Hepatocyte (in vitro differentiated cells): Measurements from ENCODE around the gene SERPINA5.

Source experiments
- CTCF ChIP-seq: fragments of 200-600 bp; sonication (generic); IDR thresholded peaks from 2 replicates; pipeline ENCODE4 v1.5.1; 2016; ENCODE audit warnings: antibody characterized with exemption, mild to moderate bottlenecking; ENCODE audit not compliant: poor library complexity
- EZH2 ChIP-seq: fragments of 200-600 bp; sonication (generic); IDR thresholded peaks from 2 replicates; pipeline ENCODE4 v1.6.1; 2016; ENCODE audit warnings: antibody characterized with exemption, mild to moderate bottlenecking, borderline replicate concordance
- EZH2phosphoT487 ChIP-seq: fragments of 200-600 bp; sonication (generic); IDR thresholded peaks from one replicate; pipeline ENCODE4 v1.6.1; 2018; ENCODE audit warnings: antibody characterized with exemption, mild to moderate bottlenecking, low read depth, moderate library complexity; ENCODE audit not compliant: unreplicated experiment, severe bottlenecking

DNA sequence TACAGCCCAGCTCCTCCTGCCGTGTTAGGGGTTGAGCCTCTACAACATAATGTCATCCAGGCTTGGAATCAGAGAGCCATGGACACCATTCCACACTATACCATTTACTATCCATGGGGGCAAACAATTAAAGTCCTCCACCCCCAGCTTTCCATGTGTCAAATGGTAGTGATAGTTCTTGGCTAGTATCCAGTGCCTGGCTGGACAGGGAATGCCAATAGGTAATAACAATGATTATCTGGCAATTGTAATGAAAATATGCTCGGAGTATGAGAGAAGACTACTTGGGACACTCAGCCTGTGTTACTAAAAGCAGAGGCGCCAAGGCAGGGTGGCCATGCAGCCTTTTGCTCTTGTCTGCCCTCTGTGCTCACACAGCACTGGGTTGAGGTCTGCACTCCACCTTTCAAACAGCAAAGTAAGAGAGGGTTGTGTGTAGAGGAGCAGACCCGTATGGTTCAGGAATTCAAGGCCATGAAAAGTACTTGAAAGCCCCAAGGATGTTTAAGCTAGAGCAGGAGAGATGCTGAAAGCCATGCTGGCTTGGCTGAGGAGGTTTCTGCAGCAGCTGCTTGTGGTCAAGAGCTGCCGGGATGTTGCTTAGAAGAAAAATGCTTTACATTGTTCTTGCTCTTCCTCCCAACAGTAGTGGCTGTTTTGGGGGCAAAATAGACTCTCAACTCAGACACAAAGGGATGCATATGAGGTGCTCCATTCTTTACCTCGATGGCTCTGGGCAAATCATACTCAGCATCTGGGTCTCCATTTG lies 41.6 kb downstream of the SERPINA5 start:
- no peak for TF ChIP-seq CTCF
- TF ChIP-seq EZH2 = no peak
- no peak for TF ChIP-seq EZH2phosphoT487
